Upper lobe of right lung (tissue), 1 donor: Measurements from ENCODE around the gene DCAKD. TPM values are rescaled to one million over a fixed set of nuclear protein-coding genes. Genes with fewer than 3 reads are reported as not detected.

Source experiments
- ATAC-seq: fragments of 200-7000 bp; cut with Tn5 transposase; one replicate; pipeline ENCODE4 v1.9.1; 2020; ENCODE audit warnings: mild to moderate bottlenecking, moderate library complexity
- DNase-seq: peaks from one replicate; pipeline ENCODE4 v3.0.0-alpha.2; 2020
- H3K27ac ChIP-seq: fragments of 200-600 bp; one replicate; pipeline ENCODE4 v1.8.0; 2022
- H3K27me3 ChIP-seq: fragments of 200-600 bp; one replicate; pipeline ENCODE4 v1.8.0; 2022; ENCODE audit warnings: mild to moderate bottlenecking
- H3K36me3 ChIP-seq: fragments of 200-600 bp; one replicate; pipeline ENCODE4 v1.8.0; 2022
- H3K4me1 ChIP-seq: fragments of 200-600 bp; one replicate; pipeline ENCODE4 v1.8.0; 2022
- H3K4me3 ChIP-seq: fragments of 200-600 bp; one replicate; pipeline ENCODE4 v1.8.0; 2022; ENCODE audit warnings: mild to moderate bottlenecking
- H3K9me3 ChIP-seq: fragments of 200-600 bp; one replicate; pipeline ENCODE4 v1.8.0; 2022
- intact Hi-C: fragments of 100-400 bp; cut with DNase I; formaldehyde crosslinking; loops from one replicate; pipeline ENCODE4 v1.11.0; 2022
- total RNA-seq: library from RNA; stranded (reverse); fragmentation: NEBNext Ultra II Directional; extraction: Animal tissue kit (Norgen Biotek cat#: 25700); gene quantifications from one replicate; pipeline ENCODE4 v1.2.1, GENCODE V29; 2021
- TF ChIP-seq, protein P1 (sequence below): fragments of 200-600 bp; IDR thresholded peaks from one replicate; pipeline ENCODE4 v1.8.0; 2022; ENCODE audit warnings: antibody characterized with exemption
- donor health status: DM: no; HTN: yes; CAD: no; lungs with severe emphysema.

Gene DCAKD
- total RNA-seq, 1 donor from 2014 or later, result 21.8 TPM

DNA sequence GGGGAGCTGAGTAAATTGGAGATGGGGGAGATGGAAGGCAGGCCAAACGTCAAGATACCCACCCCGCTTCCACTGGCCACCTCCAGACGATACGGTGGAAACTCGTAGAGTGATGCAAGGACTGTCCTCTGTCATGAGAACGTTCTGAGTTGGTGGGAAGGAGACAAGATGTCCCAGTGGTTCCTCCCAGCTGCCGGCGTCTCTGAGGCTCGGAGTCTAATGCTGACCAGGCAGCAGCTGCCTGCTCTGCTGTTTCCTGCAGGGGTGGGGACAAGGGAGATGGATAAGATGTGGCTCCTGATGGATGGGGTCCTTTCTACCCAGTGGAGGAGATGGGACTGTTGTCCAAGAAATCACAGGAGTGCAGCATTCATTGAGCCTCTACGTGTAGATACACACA lies 55.1 kb downstream of the DCAKD start:
- peaks cover 5% of the 10 kb centered on the region for H3K9me3 ChIP-seq
- DNase-seq (no peak), ATAC-seq (no peak)
- H3K36me3 ChIP-seq, result no peaks in the 10 kb centered on the region
- no peak overlapping the region for H3K27ac ChIP-seq
- H3K27me3 ChIP-seq, result peaks cover 6% of the 10 kb centered on the region
- no peak overlapping the region for H3K4me3 ChIP-seq
- TF ChIP-seq, protein P1, sequence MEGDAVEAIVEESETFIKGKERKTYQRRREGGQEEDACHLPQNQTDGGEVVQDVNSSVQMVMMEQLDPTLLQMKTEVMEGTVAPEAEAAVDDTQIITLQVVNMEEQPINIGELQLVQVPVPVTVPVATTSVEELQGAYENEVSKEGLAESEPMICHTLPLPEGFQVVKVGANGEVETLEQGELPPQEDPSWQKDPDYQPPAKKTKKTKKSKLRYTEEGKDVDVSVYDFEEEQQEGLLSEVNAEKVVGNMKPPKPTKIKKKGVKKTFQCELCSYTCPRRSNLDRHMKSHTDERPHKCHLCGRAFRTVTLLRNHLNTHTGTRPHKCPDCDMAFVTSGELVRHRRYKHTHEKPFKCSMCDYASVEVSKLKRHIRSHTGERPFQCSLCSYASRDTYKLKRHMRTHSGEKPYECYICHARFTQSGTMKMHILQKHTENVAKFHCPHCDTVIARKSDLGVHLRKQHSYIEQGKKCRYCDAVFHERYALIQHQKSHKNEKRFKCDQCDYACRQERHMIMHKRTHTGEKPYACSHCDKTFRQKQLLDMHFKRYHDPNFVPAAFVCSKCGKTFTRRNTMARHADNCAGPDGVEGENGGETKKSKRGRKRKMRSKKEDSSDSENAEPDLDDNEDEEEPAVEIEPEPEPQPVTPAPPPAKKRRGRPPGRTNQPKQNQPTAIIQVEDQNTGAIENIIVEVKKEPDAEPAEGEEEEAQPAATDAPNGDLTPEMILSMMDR, result no peak
- no peaks in the 10 kb centered on the region for H3K4me1 ChIP-seq
- intact Hi-C loops, result no loop called here

DNA sequence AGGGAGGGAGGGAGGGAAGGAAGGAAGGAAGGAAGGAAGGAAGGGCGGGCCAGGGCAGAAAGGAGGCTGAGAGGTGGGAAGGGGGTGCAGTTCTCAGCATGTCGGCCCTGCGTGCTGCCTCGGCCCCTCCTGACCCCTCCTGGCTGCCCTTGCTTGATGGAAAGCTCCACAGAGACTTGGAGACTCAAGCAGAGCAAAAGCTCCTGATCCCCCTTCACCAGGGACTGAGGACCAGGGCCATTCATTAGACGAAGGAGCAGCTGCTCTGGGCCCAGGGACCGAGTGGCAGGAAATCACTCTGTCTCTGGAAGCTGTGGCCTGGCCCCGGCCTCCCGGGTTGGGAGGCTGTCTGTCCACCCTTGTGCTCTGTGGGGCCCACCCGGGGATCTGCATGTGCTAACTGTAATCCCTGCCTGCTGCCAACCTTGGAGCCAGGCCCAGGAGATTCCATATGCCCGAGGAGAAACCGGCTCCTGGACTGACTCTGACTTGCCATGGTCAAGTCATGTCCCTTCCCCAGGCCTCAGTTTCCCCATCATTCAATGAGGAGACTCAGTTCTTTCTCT lies 55.9 kb downstream of the DCAKD start:
- H3K4me1 ChIP-seq, result no peaks in the 10 kb centered on the region
- no peak overlapping the region for H3K4me3 ChIP-seq
- H3K9me3 ChIP-seq, result peaks cover 5% of the 10 kb centered on the region
- intact Hi-C loops, result no loop called here
- no peak for ATAC-seq
- H3K27ac ChIP-seq, result no peak overlapping the region
- H3K27me3 ChIP-seq, result peaks cover 6% of the 10 kb centered on the region
- TF ChIP-seq, protein P1, result no peak
- H3K36me3 ChIP-seq, result no peaks in the 10 kb centered on the region
- DNase-seq, result no peak

- Histone ChIP-seq H3K4me1 (no peaks in the 10 kb centered on the region), H3K27ac (no peak overlapping the region), H3K27me3 (peaks cover 30% of the 10 kb centered on the region), H3K36me3 (no peaks in the 10 kb centered on the region), H3K4me3 (no peak overlapping the region), H3K9me3 (no peaks in the 10 kb centered on the region)
- no peak for DNase-seq
- TF ChIP-seq, protein P1, result no peak
- ATAC-seq, result no peak
- intact Hi-C loops, result no loop called here
These were observed 59.0 kb downstream of the DCAKD start for GRCh38 chr17:44992242-44992939.

DNA sequence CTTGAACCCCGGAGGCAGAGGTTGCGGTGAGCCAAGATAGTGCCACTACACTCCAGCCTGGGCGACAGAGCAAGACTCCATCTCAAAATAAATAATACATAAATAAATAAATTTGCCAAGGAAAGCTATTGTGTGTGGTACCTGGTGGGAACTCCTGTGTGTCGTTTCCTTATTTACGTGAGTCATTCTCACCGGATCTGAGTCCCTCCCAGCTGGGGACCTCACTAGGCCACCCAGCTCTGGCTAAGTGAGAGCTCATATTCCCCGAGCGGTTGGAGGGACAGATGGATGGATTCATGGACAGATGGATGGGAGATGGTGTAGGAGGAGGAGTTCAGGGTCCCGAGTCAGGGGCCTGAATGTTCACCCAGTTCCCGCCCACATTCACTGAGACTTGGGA lies 60.4 kb downstream of the DCAKD start:
- no peak for ATAC-seq
- TF ChIP-seq, protein P1, result no peak
- H3K4me3 ChIP-seq, result no peak overlapping the region
- H3K9me3 ChIP-seq, result no peaks in the 10 kb centered on the region
- no peak overlapping the region for H3K27ac ChIP-seq
- H3K36me3 ChIP-seq, result no peaks in the 10 kb centered on the region
- no peaks in the 10 kb centered on the region for H3K4me1 ChIP-seq
- H3K27me3 ChIP-seq, result peaks cover 44% of the 10 kb centered on the region
- intact Hi-C loops, result no loop called here
- DNase-seq, result no peak

GRCh38 chr17:44989552-44990138 lies 61.8 kb downstream of the DCAKD start:
- H3K27me3 ChIP-seq, result peaks cover 52% of the 10 kb centered on the region

More at GRCh38 chr17:44989552-44990138, 61.8 kb downstream of the DCAKD start:
- ATAC-seq (no peak), DNase-seq (no peak)
- H3K9me3 ChIP-seq, result no peaks in the 10 kb centered on the region
- H3K36me3 ChIP-seq, result no peaks in the 10 kb centered on the region
- no peaks in the 10 kb centered on the region for H3K4me1 ChIP-seq
- H3K4me3 ChIP-seq, result no peak overlapping the region
- no peak overlapping the region for H3K27ac ChIP-seq
- intact Hi-C loops, result no loop called here
- TF ChIP-seq, protein P1, result no peak
